NCI-H2227 treated with DMSO at 0.1 percent for 48 hours (cell line): ENCODE data around the gene UTS2B.

Experiments
- DNase-seq: peaks from one replicate; lab custom pipeline; 2025; lab: John Stamatoyannopoulos, UW

The UTS2B gene

DNA sequence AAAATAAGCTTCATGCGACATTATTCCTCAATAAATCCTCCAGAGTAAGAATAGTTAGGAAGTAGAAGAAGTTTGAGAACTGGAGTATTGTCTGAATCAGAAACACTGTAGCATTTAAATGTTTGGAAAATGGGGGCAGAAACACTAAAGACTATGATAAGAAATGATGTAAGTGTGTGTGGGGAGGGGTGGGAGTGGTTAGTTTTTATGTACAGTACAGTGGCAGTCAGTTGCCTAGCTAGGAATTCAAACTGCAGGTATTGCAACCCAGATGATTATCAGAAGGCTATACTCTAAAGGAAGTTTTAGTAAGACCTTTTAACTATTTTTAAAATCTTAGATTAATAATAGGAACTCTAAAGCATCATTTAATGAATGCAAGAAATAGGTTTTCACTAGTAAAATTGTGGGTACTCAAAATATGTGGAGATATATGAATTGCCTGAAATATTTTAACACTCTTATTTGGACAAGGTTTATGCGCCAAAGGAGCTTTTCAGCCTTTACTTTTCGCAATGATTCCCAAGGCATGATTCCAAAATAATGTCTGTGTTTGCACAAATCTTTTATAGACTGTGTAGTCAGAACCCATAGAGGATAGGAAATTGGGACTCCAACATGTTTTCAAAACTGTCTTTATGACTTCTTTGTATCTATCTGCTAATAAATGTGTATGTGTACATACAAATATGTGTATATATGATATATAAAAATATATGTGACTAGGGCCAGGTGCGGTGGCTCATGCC is 9.1 kb downstream of the UTS2B start:
- no peak for DNase-seq

DNA sequence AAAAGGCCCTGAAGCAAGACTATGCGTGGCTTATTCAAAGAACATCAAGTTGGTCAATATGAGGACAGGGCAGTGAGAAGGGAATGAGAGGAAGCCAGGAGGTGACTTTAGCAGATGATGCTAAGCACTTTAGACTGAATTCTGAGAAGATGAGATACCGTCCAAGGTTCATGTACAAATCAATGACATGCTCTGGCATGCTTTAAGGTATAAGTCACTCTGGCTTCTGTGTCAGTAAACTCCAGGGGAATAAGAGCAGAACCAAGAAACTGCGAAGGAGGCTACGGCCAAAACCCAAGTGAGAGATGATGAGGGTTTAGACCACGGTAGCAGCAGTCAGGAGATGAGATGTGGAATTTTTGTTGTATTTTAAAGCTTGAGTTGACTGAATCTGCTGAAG is 10.0 kb downstream of the UTS2B start:
- DNase-seq, result no peak

DNA sequence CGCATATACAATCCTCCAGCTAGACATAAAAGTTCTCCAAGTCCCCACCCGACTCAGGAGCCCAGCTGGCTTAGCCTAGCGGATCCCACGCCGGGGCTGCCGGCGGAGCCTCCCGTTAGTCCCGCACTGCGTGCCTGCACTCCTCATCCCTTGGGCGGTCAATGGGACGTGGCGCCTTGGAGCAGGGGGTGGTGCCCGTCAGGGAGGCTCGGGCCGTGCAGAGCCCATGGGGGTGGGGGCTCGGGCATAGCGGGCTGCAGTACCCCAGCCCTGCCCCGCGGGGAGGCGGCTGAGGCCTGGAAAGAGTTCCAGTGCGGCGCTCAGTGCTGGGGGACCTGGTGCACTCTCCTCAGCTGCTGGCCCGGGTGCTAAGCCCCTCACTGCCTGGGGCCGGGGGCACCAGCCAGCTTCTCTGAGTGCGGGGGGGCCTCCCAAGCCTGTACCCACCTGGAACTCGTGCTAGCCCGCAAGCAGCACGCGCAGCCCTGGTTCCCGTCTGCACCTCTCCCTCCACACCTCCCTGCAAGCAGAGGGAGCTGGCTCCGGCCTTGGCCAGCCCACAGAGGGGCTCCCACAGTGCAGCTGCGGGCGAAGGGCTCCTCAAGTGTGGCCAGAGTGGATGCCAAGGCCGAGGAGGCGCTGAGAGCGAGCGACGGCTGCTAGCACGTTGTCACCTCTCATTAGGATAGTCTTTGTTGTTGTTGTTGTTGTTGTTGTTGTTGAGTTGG is 13.3 kb downstream of the UTS2B start:
- no peak for DNase-seq

DNA sequence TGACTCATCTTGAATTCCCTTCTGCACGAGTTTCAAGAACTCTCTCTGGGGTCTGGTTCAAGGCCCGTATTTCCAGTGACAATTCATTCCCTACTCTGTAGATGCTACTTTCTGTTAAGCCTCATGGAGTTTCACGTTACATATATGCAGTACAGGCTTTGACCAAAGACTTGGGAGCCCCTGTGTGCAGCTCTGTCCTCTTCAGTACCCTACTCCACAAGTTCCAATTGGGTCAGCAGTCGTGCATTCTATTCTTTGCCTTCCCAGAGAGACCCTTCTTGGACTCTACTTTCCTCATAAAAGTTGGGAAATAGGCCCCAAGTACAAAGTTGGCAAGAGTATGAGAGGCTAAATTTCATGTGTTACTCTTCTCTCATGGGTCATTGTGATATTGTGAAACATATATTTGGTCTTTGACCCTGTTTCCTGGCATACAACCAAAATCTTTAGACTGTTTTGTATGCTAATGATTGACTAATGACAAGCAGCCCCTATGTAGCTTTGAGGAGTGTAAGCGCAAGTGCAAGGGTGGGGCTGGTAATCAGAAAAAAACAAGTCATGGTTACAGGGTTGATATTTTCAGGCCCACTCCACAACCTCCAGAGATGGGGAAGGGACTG is 16.1 kb downstream of the UTS2B start:
- DNase-seq, result no peak

DNA sequence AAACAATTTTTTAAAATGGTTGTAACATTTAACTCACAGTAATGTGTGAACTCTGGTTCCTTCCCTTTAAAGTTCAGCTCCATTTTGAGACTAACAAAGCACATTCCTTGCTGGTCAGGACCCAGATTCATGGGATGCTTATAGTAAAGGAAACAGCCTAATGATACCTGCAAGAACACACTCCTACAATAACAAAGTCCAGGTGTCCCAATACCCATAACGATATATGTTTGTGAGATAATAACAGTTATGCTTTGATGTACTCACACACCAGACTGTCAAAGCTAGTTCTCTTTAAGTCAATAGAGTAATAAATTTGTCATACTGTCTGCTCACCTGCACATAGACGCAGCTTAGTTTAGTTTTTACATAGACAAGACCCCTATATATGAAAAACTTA is 17.0 kb downstream of the UTS2B start:
- DNase-seq, result no peak

DNA sequence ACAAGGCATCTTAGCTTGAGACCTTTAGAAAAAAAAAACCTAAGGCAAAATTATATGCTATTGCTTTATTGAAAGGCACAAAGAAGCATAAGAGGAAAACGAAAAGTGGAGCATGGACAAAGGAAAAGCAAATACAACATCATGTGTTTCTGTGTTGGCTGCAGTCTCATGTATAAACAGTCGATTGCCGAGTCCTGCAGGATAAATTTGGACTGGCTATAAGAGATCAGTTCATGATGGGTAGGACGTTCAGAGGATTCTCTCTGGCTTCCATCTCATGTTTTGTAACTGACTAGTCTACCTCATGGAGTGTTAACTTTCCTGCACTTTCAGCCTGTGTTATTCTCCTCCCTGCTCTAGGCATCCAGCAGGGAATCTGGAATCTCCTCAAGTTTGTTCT is 23.0 kb downstream of the UTS2B start:
- DNase-seq, result no peak

DNA sequence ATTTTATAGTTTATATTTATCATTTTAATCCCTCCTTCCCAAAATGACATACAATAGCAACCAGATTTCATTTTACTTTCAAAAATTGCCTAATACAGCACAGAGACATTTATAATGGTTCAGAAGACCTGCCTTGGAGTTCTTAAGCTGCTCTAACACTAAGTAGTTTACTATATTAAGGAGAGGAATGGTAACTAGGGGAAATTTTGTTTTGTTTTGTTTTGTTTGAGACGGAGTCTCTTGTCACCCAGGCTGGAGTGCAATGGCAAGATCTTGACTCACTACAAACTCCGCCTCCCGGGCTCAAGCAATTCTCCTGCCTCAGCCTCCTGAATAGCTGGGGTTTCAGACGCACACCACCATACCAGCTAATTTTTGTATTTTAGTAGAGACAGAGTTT is 23.9 kb downstream of the UTS2B start:
- no peak for DNase-seq

DNA sequence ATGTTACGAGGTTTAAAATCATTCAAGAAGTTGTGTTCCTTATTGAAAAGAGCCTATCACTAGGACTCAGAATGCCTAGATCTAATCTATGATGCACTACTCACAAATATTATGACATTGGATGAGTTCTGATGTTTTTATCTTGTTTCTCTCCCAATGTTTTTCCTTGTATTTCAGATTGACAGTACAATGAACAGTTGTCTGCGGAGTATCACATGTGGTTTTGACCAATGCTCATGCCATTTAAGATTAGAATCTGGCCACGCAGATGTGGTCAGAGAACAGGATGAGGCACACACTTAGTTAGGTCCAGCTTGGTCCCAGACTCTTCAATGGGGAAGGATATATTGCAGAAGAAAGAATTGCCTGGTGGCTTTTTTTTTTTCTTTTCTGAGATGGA is 26.7 kb downstream of the UTS2B start:
- DNase-seq, result no peak

DNA sequence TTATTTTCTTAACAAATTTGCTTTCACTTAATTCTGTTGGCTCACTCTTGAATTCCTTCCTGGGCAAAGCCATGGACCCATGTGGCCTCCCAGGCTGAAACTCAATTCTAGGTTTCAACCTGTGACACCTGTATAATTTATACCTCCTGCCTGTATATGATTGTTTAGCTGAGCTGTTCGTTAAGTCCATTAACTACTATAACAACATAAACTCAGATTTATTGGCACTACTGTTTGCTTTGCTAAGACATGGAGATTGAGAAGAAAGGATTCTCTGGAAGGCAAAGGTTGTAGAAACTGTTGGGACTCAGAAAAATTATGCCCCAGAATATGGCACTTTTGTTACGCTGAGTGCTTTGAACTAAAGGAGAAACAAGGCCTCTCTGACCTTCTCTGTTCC is 27.9 kb downstream of the UTS2B start:
- DNase-seq, result no peak

DNA sequence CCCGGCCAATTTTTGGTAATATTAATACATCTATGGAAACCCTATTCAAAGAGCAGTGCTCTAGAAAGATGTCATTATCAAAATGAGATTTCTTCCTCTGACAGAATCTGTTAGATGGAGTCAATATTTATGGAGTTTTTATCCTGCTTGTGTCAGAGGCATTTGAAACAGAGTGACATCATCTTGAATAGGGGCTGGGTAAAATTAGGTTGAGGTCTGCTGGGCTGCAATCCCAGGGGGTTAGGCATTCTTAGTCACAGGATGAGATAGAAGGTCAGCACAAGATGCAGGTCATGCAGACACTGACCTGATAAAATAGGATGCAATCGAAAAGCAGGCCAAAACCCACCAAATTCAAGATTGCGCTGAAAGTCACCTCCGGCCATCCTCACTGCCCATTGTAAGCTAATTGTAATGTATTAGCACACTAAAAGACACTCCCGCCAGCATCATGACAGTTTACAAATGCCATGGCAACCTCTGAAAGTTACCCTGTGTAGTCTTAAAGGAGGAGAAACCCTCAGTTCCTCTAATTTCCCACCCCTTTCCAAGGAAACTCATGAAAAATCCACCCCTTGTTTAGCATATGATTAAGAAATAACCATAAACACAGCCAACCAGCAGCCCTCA is 28.4 kb downstream of the UTS2B start:
- DNase-seq, result no peak

DNA sequence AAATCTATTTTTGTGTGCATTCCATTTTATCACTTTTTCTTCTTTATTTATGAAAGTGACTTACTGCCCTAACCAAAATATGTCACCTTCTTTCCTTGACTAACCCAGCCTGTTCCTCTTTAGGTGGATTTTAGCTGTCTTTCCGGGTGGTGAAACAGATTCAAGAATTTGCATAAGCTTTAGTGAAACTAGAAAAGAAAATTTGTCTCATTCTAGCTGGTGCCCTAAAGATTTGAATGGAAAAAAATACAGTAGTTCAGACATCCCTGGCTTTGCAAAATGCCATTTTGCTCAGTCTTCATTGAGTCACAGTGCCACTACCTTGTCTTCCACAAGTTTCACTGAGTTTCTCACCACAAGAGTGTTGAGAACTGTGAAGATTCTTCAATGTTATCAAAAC is 29.3 kb downstream of the UTS2B start:
- no peak for DNase-seq

DNA sequence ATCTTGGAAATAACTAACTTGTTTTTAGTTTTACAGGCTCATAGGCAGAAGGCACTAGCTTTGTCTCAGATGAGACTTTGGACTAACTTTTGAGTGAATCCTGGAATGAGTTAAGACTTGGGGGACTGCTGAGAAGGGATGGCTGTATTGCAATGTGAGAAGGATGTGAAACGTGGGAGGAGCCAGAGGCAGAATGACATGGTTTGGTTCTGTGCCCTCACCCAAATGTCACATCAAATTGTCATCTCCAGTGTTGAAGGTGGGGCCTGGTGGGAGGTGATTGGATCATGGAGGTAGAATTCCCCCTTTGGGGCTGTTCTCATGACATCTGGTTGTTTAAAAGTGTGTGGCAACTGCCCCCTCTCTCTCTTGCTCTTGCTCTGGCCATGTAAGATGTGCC is 29.9 kb downstream of the UTS2B start:
- no peak for DNase-seq

DNA sequence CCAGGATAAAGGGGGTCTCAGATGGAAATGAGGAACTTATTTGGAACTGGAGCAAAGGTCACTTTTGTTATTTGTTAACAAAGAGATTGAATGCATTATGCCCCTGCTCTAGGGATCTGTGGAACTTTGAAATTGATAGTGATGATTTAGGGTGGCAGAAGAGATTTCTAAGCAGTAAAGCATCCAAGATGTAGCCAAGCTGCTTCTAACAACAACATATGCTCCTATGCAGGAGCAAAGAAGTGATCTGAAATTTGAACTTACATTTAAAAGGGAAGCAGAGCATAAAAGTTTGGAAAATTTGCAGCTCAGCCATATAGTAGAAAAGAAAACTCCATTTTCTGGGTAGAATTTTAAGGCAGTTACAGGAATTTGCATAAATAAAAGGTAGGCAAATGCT is 31.5 kb downstream of the UTS2B start:
- no peak for DNase-seq

DNA sequence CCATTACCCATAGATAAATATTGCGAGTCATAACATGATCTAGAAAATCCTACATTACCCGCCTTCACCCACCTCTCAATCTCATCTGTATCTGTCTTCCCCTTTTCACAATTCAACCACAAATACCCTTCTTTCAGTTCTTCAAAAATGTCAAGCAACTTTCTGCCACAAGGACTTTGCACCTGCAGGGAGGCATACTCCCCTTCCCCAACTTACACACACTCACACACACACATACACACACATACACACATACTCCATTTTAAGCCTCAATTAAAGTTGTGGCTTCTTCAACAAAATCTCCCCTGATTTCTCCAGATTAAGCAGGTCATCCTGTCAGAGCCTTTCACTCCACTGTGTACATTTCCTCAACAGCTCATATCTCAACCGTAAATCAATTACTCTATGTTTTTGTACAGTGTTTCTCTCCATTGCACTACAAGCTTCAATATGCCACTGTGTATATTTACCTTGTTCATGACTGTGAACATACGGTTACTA is 34.2 kb downstream of the UTS2B start:
- no peak for DNase-seq

DNA sequence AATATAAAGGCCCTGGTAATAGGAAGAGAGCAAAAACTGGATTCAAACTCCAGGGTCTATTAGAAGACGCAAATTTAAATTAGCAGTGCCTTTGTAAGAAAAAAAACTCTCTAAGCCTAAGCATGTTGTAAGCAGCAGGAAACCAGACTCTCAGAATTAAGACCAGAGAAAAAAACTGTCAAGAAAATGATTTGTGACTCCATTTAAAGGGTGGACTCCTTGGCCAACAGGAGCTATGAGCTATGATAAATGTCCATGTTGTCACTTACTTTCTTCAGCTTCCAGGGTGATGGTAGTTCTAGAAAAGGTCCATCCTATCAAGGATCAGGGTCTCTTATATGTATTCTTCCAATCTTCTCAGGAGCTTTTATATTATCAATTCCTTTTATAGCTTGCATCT is 36.0 kb downstream of the UTS2B start:
- no peak for DNase-seq

DNA sequence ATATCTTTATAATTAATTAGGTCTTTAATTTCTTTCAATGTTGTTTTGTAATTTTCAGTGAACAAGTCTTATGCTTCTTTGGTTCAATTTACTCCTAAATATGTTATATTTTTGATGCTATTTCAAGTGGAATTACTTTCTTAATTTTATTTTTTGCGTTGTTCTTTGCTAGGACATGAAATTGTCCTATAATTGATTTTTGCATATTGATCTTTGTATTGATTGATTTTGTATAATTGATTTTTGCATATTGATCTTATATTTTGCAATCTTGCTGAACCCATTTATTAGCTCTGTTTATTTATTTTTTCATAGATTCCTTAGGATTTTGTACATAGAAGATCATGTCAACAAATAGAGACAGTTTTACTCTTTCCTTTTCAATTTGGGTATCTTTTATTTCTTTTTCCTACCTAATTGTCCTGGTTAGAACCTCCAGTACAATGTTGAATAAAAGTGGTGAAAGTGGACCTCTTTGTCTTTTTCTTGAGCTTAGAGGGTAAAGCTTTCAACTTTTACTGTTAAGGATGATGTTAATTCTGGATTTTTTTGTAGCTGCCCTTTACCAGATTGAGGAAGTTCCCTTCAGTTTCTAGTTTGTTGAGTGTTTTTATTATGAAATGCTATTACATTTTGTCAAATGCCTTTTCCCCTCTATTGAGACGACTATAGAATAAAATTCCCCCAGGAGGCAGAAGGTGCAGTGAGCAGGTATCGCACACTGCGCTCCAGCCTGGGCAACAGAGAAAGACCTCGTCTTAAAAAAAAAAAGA is 37.9 kb downstream of the UTS2B start:
- DNase-seq, result no peak

DNA sequence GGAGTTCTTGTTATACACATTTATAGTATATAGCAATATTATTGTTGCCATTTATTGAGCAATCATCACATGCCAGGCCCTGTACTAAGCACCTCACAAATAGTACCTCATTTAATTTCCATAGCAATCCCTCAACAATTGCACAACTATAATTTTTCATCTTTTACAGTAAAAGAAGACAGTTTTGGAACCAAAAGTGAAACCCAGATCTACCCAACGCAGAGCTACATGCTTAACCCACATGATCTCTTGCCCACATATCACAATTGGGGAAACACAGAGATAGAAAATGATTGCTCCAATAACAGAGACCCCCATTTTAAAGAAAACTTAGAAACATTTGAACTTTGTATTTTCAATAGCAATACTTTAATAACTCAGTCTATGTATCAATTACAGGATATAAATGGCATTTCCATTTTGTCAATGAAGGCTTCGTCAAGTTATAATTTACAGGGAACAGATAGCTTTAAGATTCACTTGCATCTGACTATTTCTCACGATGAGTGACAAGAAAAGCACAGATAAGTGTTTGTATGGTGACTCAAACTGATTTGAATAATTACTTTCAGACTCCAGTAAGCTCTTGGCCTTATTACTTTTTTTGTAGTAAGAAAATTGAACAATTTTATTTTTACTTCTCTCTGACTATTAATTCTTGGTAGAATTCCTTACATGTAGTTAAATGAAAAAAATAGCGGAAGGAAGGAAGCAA is 39.9 kb downstream of the UTS2B start:
- no peak for DNase-seq

DNA sequence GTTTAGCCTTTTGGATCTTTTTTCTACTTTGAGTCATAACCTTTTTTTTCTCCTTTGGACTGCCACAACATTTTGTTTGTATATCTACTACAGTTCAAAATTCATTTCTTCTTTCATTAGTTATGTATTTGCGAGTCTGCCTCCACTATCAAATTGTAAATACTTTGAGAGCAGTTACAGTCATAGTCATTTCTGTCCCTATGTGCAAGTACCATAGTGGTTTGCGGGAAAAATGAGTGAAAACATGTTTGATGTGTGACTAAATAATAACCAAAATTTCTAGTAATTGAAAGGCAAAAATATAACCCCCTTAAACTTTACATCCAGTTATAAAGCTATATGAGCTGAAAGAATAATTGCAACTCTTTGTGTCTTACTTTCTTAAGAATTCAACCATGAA is 46.9 kb downstream of the UTS2B start:
- no peak for DNase-seq

DNA sequence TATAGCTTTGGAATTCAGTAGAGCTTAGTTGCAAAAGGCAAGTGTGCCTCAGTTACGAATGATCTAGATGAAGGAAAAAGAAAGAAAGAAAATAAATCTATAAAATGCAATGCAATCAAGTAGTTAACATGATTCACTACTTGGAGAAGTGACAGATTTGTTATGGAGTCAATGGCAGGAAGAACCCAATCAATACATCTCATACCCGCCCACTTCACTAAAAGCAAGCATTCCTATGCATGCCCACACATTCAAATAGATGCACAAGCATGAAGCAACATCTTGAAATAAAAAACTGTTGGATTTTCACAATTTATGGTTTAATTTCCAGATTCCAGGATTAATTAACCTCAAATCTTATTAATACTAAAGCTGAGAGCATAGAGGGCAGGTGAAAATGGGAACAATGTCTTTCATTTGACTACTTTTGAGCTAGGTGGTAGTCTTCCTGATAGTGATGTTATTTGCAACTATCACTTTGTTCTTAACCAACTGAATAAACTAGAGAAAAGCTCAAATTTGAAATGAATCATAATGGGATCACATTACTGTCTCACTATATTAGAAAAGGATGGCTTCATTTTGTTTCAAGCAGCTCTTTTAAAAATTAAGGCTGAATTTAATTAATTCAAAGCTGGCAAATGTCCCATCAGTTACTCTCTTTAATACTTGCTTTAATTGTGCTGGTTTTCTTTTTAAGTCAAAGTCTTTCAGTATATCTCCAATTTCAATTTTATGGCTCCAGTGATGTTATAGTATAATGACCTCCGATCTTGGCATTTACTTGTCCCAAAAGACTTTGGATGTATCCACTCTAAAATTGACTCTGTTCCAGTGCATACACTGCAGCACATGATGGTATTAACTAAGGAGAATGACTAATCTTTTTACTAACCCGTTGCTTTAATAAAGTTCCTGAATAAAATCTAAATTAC is 47.8 kb downstream of the UTS2B start:
- no peak for DNase-seq

DNA sequence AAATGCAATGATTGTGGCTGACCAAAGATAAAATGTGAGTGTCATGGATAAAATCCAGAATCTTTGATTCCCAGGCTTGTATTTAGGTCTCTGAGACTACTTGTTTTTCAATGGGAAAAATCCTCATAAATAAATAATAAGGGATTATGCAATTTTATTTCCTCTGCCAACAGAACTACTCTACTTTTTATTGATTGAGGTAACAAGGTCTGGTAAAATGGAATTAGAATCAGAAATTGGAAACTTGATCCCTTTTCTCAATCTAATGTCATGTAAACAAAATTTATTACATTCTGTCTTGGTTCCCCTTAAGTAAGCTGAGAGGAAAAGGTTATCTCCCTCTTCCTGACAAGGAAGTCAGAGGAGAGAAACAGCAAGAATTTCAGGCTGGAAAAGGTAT is 49.4 kb downstream of the UTS2B start:
- no peak for DNase-seq
